ENCODE data around the gene ABCA12.

ABCA12 gene

GRCh38 chr2:215161301-215161829, 22.9 kb upstream of the ABCA12 start:
- no peak for DNase-seq (ENCODE audit: low read depth)
- TF ChIP-seq CTCF (conservative IDR thresholded peaks at IDR 0.05; ENCODE audit: low read depth, low read length) = no peak
- H3K4me3 ChIP-seq (ENCODE audit: low read depth, low read length) = no peak overlapping the region

GRCh38 chr2:215160081-215160480, 21.7 kb upstream of the ABCA12 start:
- DNase-seq (ENCODE audit: low read depth) = no peak
- TF ChIP-seq CTCF (conservative IDR thresholded peaks at IDR 0.05; ENCODE audit: low read depth, low read length) = no peak
- no peak overlapping the region for H3K4me3 ChIP-seq (ENCODE audit: low read depth, low read length)

GRCh38 chr2:215156453-215156852, 18.0 kb upstream of the ABCA12 start:
- no peak for TF ChIP-seq CTCF (conservative IDR thresholded peaks at IDR 0.05; ENCODE audit: low read depth, low read length)
- no peak for DNase-seq (ENCODE audit: low read depth)

GRCh38 chr2:215149894-215150293, 11.5 kb upstream of the ABCA12 start:
- DNase-seq (ENCODE audit: low read depth) = no peak
- TF ChIP-seq CTCF (conservative IDR thresholded peaks at IDR 0.05; ENCODE audit: low read depth, low read length) = no peak
- no peak overlapping the region for H3K4me3 ChIP-seq (ENCODE audit: low read depth, low read length)

More at GRCh38 chr2:215156453-215156852, 18.0 kb upstream of the ABCA12 start:
- H3K4me3 ChIP-seq (ENCODE audit: low read depth, low read length) = no peak overlapping the region

- H3K4me3 ChIP-seq (ENCODE audit: low read depth, low read length) = no peak overlapping the region
- DNase-seq (ENCODE audit: low read depth) = no peak
- TF ChIP-seq CTCF (conservative IDR thresholded peaks at IDR 0.05; ENCODE audit: low read depth, low read length) = no peak
Observed at GRCh38 chr2:215149486-215149885, 11.1 kb upstream of the ABCA12 start.

- no peak for DNase-seq (ENCODE audit: low read depth)
- TF ChIP-seq CTCF (conservative IDR thresholded peaks at IDR 0.05; ENCODE audit: low read depth, low read length) = no peak
- no peak overlapping the region for H3K4me3 ChIP-seq (ENCODE audit: low read depth, low read length)
Observed at GRCh38 chr2:215149060-215149459, 10.6 kb upstream of the ABCA12 start.

- H3K4me3 ChIP-seq (ENCODE audit: low read depth, low read length) = no peak overlapping the region
- TF ChIP-seq CTCF (conservative IDR thresholded peaks at IDR 0.05; ENCODE audit: low read depth, low read length) = no peak
- DNase-seq (ENCODE audit: low read depth) = no peak
Observed at GRCh38 chr2:215145611-215146010, 7.2 kb upstream of the ABCA12 start.

Data from choroid plexus epithelial cell (primary cell).